Neural progenitor cell (in vitro differentiated cells): Measurements from ENCODE around the gene P2RX5.

ENCODE experiments used
- CTCF ChIP-seq: fragments of 200-600 bp; sonication (generic); IDR thresholded peaks from 2 replicates; pipeline ENCODE4 v1.5.1; 2017; ENCODE audit warnings: antibody characterized with exemption, mild to moderate bottlenecking
- EZH2 ChIP-seq: fragments of 200-600 bp; sonication (generic); IDR thresholded peaks from 2 replicates; pipeline ENCODE4 v1.6.1; 2017; ENCODE audit warnings: antibody characterized with exemption, mild to moderate bottlenecking, moderate library complexity
- EZH2phosphoT487 ChIP-seq: fragments of 200-600 bp; sonication (generic); IDR thresholded peaks from 2 replicates; pipeline ENCODE4 v1.6.1; 2017; ENCODE audit warnings: antibody characterized with exemption

GRCh38 chr17:3695129-3695722, 729 bp downstream of the P2RX5 start:
- TF ChIP-seq CTCF (no peak), EZH2 (no peak), EZH2phosphoT487 (no peak)
